ENCODE results near the gene MICU1. TPM values are rescaled to one million over a fixed set of nuclear protein-coding genes. Genes with fewer than 3 reads are reported as not detected.

The MICU1 gene
- total RNA-seq, 1 experiment from 2014 or later = 36.0 TPM

- Mint-ChIP-seq H3K27ac (no peak overlapping the region), H3K36me3 (no peaks in the 10 kb centered on the region), H3K27me3 (ENCODE audit: low read depth) (no peaks in the 10 kb centered on the region), H3K4me1 (no peaks in the 10 kb centered on the region), H3K9me3 (no peaks in the 10 kb centered on the region), H3K4me3 (no peak overlapping the region)
- no peak for DNase-seq (ENCODE audit: low spot score)
- CTCF ChIA-PET = no interaction called here
- POLR2A ChIA-PET = interaction anchor here (0.8 kb wide), 1 partner anchor 10 kb away, joined by 3 read pairs; no protein-coding TSS in a partner anchor
- ATAC-seq = no peak
- TF ChIP-seq, protein P1, sequence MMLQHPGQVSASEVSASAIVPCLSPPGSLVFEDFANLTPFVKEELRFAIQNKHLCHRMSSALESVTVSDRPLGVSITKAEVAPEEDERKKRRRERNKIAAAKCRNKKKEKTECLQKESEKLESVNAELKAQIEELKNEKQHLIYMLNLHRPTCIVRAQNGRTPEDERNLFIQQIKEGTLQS (CRISPR knock-in tag; conservative IDR thresholded peaks at IDR 0.05) = no peak
- TF ChIP-seq, protein P2, sequence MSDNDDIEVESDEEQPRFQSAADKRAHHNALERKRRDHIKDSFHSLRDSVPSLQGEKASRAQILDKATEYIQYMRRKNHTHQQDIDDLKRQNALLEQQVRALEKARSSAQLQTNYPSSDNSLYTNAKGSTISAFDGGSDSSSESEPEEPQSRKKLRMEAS (CRISPR knock-in tag; IDR thresholded peaks at IDR 0.05) = no peak
- TF ChIP-seq ZBTB43 (CRISPR knock-in tag; IDR thresholded peaks at IDR 0.05) (no peak), PRRX2 (CRISPR knock-in tag; IDR thresholded peaks at IDR 0.05) (no peak), GTF2I (CRISPR knock-in tag; conservative IDR thresholded peaks at IDR 0.05) (no peak), ATF2 (CRISPR knock-in tag; IDR thresholded peaks at IDR 0.05; ENCODE audit: borderline replicate concordance, low read depth) (no peak), CREB1 (CRISPR knock-in tag; IDR thresholded peaks at IDR 0.05) (no peak), ZNF138 (CRISPR knock-in tag; conservative IDR thresholded peaks at IDR 0.05) (no peak), NFE2L1 (CRISPR knock-in tag; IDR thresholded peaks at IDR 0.05) (no peak), NR3C1 (CRISPR knock-in tag; conservative IDR thresholded peaks at IDR 0.05; ENCODE audit: low read depth) (no peak), SOX15 (CRISPR knock-in tag; IDR thresholded peaks at IDR 0.05) (no peak), ZNF416 (CRISPR knock-in tag; IDR thresholded peaks at IDR 0.05) (no peak), ZNF219 (CRISPR knock-in tag; IDR thresholded peaks at IDR 0.05; ENCODE audit: borderline replicate concordance) (no peak), RORB (CRISPR knock-in tag; IDR thresholded peaks at IDR 0.05) (no peak), FOXK1 (CRISPR knock-in tag; IDR thresholded peaks at IDR 0.05) (no peak), TEAD1 (CRISPR knock-in tag; IDR thresholded peaks at IDR 0.05) (no peak)
- TF ChIP-seq, protein P3, sequence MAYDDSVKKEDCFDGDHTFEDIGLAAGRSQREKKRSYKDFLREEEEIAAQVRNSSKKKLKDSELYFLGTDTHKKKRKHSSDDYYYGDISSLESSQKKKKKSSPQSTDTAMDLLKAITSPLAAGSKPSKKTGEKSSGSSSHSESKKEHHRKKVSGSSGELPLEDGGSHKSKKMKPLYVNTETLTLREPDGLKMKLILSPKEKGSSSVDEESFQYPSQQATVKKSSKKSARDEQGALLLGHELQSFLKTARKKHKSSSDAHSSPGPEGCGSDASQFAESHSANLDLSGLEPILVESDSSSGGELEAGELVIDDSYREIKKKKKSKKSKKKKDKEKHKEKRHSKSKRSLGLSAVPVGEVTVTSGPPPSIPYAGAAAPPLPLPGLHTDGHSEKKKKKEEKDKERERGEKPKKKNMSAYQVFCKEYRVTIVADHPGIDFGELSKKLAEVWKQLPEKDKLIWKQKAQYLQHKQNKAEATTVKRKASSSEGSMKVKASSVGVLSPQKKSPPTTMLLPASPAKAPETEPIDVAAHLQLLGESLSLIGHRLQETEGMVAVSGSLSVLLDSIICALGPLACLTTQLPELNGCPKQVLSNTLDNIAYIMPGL (CRISPR knock-in tag; IDR thresholded peaks at IDR 0.05) = no peak
- TF ChIP-seq, protein P4, sequence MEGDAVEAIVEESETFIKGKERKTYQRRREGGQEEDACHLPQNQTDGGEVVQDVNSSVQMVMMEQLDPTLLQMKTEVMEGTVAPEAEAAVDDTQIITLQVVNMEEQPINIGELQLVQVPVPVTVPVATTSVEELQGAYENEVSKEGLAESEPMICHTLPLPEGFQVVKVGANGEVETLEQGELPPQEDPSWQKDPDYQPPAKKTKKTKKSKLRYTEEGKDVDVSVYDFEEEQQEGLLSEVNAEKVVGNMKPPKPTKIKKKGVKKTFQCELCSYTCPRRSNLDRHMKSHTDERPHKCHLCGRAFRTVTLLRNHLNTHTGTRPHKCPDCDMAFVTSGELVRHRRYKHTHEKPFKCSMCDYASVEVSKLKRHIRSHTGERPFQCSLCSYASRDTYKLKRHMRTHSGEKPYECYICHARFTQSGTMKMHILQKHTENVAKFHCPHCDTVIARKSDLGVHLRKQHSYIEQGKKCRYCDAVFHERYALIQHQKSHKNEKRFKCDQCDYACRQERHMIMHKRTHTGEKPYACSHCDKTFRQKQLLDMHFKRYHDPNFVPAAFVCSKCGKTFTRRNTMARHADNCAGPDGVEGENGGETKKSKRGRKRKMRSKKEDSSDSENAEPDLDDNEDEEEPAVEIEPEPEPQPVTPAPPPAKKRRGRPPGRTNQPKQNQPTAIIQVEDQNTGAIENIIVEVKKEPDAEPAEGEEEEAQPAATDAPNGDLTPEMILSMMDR (IDR thresholded peaks at IDR 0.05) = no peak
- TF ChIP-seq, protein P5, sequence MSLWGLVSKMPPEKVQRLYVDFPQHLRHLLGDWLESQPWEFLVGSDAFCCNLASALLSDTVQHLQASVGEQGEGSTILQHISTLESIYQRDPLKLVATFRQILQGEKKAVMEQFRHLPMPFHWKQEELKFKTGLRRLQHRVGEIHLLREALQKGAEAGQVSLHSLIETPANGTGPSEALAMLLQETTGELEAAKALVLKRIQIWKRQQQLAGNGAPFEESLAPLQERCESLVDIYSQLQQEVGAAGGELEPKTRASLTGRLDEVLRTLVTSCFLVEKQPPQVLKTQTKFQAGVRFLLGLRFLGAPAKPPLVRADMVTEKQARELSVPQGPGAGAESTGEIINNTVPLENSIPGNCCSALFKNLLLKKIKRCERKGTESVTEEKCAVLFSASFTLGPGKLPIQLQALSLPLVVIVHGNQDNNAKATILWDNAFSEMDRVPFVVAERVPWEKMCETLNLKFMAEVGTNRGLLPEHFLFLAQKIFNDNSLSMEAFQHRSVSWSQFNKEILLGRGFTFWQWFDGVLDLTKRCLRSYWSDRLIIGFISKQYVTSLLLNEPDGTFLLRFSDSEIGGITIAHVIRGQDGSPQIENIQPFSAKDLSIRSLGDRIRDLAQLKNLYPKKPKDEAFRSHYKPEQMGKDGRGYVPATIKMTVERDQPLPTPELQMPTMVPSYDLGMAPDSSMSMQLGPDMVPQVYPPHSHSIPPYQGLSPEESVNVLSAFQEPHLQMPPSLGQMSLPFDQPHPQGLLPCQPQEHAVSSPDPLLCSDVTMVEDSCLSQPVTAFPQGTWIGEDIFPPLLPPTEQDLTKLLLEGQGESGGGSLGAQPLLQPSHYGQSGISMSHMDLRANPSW (CRISPR knock-in tag; conservative IDR thresholded peaks at IDR 0.05; ENCODE audit: low read depth) = no peak
Measured at GRCh38 chr10:72462261-72462660, 163.6 kb downstream of the MICU1 start.
